ENCODE results near the gene ANKRD28. TPM values are rescaled to one million over a fixed set of nuclear protein-coding genes. Genes with fewer than 3 reads are reported as not detected.

Gene ANKRD28
- total RNA-seq, 4 donors from 2014 or later = 25.7 to 44.7 (median 40.9) TPM

GRCh38 chr3:15690748-15691147, 107.0 kb downstream of the ANKRD28 start:
- TF ChIP-seq, protein P1, sequence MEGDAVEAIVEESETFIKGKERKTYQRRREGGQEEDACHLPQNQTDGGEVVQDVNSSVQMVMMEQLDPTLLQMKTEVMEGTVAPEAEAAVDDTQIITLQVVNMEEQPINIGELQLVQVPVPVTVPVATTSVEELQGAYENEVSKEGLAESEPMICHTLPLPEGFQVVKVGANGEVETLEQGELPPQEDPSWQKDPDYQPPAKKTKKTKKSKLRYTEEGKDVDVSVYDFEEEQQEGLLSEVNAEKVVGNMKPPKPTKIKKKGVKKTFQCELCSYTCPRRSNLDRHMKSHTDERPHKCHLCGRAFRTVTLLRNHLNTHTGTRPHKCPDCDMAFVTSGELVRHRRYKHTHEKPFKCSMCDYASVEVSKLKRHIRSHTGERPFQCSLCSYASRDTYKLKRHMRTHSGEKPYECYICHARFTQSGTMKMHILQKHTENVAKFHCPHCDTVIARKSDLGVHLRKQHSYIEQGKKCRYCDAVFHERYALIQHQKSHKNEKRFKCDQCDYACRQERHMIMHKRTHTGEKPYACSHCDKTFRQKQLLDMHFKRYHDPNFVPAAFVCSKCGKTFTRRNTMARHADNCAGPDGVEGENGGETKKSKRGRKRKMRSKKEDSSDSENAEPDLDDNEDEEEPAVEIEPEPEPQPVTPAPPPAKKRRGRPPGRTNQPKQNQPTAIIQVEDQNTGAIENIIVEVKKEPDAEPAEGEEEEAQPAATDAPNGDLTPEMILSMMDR (IDR thresholded peaks at IDR 0.05) = no peak
- no peak for TF ChIP-seq POLR2A (IDR thresholded peaks at IDR 0.05)
- intact Hi-C loops (cut with DNase I; ENCODE audit: low total_unique reads) = no loop called here
- no peak overlapping the region for H3K4me3 ChIP-seq (ENCODE audit: low read depth, poor library complexity, severe bottlenecking)
- no peak for DNase-seq (ENCODE audit: low spot score in 2 of 2)
- WGBS, 2 donors = 96 to 97% methylated on average over 5 of the region's 5 CpGs

DNA sequence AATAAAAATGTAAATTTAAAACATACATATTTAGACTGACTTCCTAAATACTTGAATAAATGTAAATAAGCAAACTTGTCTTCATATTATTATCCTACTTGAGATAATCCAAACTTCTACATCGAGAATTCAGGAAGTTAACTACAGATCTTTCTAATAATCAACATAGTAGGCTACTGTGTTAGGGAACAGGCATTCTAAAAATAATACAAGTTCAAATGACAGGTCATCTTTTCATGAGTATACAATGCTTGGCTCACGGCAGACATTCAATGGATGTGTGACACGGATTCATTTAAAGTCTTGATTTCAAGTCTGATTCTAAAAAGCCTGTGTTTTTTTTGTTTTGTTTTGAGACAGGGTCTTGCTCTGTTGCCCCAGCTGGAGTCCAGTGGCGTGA, 107.5 kb downstream of the ANKRD28 start:
- WGBS, 2 donors = 85 to 89% methylated on average over 4 of the region's 4 CpGs
- DNase-seq (ENCODE audit: low spot score in 2 of 2) = no peak
- H3K4me3 ChIP-seq (ENCODE audit: low read depth, poor library complexity, severe bottlenecking) = no peak overlapping the region
- no peak for TF ChIP-seq POLR2A (IDR thresholded peaks at IDR 0.05)
- TF ChIP-seq, protein P1 (IDR thresholded peaks at IDR 0.05) = no peak
- intact Hi-C loops (cut with DNase I; ENCODE audit: low total_unique reads) = no loop called here

DNA sequence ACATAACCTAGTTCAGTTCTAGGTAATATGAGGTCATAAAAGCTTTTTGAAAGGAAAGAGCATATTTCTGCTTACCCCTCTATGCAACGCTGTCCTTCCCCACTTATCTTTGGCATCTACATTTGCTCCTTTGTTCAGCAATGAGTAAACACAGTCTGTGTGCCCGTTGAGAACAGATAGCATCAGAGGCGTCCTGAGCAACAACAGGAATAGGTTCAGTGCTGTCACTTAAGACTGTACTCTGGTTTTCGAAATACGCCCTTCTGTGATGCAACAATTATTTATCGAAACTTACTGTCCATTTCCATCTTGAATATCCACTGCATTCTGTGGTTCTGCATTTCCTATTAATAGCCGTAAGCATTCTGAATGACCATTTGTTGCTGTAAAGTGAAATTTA, 111.9 kb downstream of the ANKRD28 start:
- TF ChIP-seq POLR2A (IDR thresholded peaks at IDR 0.05) = no peak
- TF ChIP-seq, protein P1 (IDR thresholded peaks at IDR 0.05) = no peak
- H3K4me3 ChIP-seq (ENCODE audit: low read depth, poor library complexity, severe bottlenecking) = no peak overlapping the region
- 75 to 79% methylated on average over 7 of the region's 7 CpGs for WGBS, 2 donors
- DNase-seq (ENCODE audit: low spot score in 2 of 2) = no peak
- intact Hi-C loops (cut with DNase I; ENCODE audit: low total_unique reads) = no loop called here

- DNase-seq (ENCODE audit: low spot score in 2 of 2) = no peak
- intact Hi-C loops (cut with DNase I; ENCODE audit: low total_unique reads) = no loop called here
- no peak overlapping the region for H3K4me3 ChIP-seq (ENCODE audit: low read depth, poor library complexity, severe bottlenecking)
- 76 to 81% methylated on average over 1 of the region's 1 CpG for WGBS, 2 donors
- no peak for TF ChIP-seq POLR2A (IDR thresholded peaks at IDR 0.05)
- TF ChIP-seq, protein P1 (IDR thresholded peaks at IDR 0.05) = no peak
Observed at GRCh38 chr3:15683253-15683652, 114.5 kb downstream of the ANKRD28 start.

DNA sequence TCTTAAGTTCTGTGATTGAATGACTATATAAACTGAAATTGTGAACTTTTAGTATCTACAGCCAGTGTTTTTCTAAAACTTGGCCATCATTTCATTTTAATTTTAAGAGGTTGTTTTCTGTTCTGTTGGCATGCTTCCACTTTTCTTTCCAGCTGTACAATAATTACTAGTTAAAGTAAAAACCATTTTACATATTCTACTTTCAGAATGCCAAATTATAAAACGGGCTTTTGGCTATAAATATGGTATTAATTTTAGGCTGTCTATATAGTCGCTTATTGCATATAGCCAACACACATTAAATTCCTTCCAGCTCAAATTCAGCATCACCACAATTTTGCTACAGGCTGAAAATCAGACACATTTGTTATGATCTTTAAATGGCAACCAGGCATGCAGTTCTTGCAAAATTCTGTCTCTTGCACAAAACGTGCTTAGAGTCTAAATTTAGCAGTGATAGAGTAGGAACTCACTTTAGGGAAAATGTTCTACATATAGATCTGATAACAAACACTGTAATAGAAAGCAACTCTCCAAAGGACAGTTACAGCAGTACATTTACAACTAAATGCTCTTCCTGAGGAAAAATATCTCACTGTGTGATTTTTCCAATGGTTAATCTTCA, 115.1 kb downstream of the ANKRD28 start:
- no peak for DNase-seq (ENCODE audit: low spot score in 2 of 2)
- intact Hi-C loops (cut with DNase I; ENCODE audit: low total_unique reads) = no loop called here
- TF ChIP-seq, protein P1 (IDR thresholded peaks at IDR 0.05) = no peak
- TF ChIP-seq POLR2A (IDR thresholded peaks at IDR 0.05) = no peak
- no peak overlapping the region for H3K4me3 ChIP-seq (ENCODE audit: low read depth, poor library complexity, severe bottlenecking)
- WGBS, 2 donors = 22 to 25% methylated on average over 3 of the region's 3 CpGs

DNA sequence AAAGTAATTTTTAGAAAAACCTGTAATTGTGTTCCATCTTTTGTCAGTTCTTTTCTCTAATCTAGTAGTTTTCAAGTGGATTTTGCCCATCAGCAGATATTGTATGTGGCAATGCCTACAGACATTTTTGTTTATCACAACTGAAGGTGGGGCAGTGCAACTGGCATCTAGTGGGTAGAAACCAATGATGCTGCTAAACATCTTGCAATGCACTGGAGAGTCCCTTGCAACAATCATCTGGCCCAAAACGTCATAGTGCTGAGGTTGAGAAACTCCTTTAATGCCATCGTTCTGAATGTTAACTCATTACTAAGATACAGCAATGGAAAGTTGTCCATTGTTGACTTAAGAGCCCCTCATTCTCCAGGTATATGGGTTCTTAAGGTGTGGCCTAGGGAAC, 116.1 kb downstream of the ANKRD28 start:
- intact Hi-C loops (cut with DNase I; ENCODE audit: low total_unique reads) = no loop called here
- 64 to 72% methylated on average over 2 of the region's 2 CpGs for WGBS, 2 donors
- TF ChIP-seq POLR2A (IDR thresholded peaks at IDR 0.05) = no peak
- TF ChIP-seq, protein P1 (IDR thresholded peaks at IDR 0.05) = no peak
- H3K4me3 ChIP-seq (ENCODE audit: low read depth, poor library complexity, severe bottlenecking) = no peak overlapping the region
- DNase-seq (ENCODE audit: low spot score in 2 of 2) = no peak
